Iris pigment epithelial cell (primary cell): ENCODE measurements around the gene ART1.
"Not testable (repeated sequence)": the region's sequence is repeated elsewhere in the genome, so short reads cannot be mapped to it uniquely, and the experiment has no call there.

Experiments used
- DNase-seq: peaks from one replicate; pipeline ENCODE4 v3.0.0-alpha.2; 2011; ENCODE audit warnings: low read depth

Gene ART1, protein sequence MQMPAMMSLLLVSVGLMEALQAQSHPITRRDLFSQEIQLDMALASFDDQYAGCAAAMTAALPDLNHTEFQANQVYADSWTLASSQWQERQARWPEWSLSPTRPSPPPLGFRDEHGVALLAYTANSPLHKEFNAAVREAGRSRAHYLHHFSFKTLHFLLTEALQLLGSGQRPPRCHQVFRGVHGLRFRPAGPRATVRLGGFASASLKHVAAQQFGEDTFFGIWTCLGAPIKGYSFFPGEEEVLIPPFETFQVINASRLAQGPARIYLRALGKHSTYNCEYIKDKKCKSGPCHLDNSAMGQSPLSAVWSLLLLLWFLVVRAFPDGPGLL

DNA sequence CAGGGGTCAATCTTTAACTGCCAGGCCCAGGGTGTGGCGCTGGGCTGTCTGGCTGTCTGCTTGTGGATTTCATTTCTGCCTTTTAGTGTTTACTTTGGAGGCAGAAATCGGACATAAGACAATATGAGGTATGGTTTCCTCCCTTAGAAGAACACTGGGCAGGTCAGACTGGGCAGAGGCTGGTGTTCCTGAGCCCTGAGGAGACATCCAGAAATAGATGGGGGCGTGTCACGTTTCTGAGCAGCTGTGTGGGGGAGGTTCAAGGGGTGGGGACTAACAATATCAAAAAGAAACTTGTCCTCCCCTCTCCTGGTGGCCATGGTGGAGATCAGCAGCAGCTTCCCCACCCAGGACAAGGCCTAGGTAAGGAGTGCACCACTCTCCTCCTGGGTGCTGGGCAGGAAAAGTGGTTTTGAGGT is at the start of gene ART1:
Gene ART1 (plus strand): TSS at position 312 of the 419 bp plus-strand sequence. CDS start 14,086 bp downstream, outside the sequence.
- no peak for DNase-seq

- DNase-seq, result not testable (repeated sequence)
These were observed 47.2 kb upstream of the ART1 start for GRCh38 chr11:3597743-3598142.

DNA sequence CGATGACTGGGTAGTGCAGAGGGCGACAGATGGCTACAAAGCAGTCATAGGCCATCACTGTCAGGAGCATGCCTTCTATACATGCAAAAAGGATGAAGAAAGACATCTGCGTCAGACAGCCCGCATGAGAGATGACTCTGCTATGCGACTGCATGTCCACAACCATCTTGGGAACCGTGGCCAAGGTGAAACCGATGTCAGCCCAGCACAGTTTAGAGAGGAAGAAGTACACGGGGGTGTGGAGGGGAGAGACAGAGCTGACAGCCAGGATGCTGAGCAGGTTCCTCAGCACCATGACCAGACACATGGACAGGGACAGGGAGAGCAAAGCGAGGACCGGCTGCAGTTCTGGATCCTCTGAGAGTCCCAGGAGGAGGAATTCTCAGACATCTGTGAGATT is 44.7 kb upstream of the ART1 start:
- DNase-seq, result not testable (repeated sequence)

GRCh38 chr11:3604167-3604566 is 40.8 kb upstream of the ART1 start:
- DNase-seq, result no peak

DNA sequence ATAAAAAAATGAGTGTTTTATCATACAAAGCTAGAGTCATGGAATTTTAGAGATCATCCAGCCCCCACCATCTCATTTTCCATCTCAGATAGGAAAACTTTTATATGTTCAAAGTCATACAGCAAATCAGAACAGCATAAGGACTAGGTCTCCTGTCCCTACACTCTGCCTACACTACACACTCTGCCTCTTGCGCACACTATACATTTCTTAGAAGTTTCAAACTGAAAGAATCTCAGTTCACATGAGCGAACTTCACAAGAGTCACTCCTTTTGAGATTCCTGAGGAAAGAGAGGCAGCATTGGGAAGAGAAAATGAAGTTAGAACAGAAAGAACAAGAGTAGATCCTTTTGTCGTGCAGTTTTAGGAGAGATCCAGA is 39.7 kb upstream of the ART1 start:
- no peak for DNase-seq

- no peak for DNase-seq
These were observed 39.1 kb upstream of the ART1 start for GRCh38 chr11:3605771-3606203.

DNA sequence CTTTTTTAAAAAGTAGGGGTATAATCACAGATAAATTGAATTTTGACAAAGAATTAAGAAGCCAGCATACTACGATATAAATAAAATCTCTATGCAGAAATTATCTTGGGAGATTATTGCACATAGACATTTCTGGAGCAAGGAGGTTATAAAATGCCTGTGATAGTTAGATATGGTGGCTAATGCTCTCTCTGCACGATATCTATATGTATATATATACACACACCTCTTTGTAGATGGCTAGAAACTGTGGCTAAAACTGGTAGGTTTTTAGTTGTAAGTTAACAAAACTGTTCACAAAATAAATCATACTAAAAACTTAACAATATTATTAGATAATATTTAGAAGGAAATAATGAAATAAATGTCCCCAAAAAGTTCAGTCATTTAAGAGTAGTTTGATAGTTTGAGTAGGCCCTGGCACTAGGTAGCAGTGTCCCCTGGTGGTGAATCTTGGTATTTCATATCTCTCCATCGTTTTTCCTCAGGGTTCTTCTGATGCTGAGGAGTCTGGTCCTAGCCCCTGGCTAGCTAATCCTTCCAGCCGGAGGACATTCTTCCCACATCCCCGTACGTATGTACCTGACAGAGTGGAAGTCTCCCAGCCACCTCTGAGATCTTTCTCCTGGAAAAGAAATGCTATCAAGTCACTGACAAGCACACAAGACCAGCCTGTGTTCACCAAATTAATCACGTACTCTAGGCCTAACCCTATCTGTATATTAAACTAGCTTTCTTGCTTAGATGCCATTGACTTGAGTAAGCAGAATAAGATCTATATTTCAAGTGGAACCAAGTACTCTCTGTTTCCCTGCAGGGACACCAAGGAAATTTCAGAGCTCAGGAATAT is 35.3 kb upstream of the ART1 start:
- DNase-seq, result peak; percentile 45

DNA sequence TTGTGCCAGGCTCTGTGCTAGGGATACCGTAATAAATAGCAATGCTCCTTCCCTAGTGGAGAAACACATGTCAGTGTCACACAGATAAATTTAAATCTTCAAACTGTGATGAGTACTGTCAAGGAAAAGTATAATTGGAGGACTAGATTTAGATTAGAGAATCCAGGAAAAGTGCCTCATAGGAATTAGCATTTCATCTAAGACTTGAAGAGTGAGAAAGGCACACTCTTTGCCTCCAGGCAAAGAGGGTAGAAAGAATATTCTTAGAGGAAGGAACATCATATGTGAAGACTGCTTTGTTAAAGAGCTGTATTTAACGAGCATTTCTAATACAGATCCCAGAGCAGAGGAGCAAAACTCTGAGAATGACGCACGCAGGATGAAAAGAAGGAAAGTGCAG is 34.1 kb upstream of the ART1 start:
- no peak for DNase-seq

DNA sequence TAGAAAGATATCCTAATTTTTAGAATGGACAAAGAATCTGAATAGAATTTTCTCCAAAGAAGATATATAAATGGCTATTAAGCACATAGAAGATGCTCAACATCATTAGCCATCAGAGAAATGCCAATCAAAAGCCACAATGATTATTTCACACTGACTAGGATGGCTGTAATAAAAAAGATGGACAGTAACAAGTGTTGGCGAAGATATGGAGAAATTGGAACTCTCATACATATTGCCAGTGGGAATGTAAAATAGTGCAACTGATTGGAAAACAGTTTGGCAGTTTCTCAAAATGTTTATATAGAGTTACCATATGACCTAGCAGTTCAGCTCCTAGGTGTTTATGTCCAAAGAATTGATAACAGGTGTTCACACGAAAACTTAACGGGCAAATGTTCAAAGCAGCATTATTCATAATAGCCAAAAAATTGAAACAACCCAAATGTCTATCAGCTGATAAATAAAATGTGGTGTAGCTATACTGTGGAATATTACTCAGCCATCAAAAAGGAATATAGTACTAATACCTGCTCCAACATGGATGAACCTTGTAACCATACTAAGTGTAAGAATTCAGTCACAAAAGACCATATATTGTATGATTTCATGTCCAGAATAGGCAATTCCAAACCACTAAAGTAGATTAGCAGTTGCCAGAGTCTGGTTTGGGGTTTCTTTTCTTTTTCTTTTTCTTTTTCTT is 32.8 kb upstream of the ART1 start:
- no peak for DNase-seq

DNA sequence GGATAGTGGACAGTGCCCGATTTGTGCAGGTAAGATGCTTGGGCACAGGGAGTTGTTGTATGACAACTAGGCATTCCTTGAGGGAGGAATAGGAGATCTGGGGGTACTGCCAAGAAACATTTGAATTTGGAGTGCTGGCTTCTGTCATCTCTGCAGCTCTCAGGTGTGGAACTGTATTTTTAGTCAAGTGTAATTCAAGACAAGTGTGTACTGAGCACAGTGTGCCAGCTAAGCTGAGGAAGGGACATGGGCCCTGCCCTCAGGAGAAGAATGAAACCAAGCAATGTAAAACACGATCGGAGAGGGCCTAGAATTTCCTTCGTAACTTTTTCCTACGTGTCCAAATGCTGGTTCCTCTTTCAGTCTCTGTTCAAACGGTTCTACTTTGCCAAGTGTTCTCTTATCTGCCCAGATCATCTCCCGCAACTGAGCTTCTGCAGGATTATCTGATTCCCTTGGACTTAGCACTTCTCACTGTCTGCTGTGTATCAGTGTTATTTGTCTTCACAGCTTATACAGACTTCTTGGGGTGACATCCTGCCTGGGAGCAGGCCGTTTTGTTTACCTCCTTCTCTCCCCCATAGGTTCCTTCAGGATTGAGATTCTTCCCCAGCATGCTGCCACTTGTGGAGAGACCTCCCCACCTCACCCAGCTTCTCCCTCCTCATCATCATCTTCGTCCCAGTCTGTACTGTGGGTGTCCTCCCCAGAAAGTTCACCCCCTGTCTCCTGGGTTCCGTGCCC is 30.8 kb upstream of the ART1 start:
- DNase-seq, result no peak

- DNase-seq, result no peak
These were observed 30.2 kb upstream of the ART1 start for GRCh38 chr11:3614742-3615171.

GRCh38 chr11:3615998-3616397 is 28.9 kb upstream of the ART1 start:
- DNase-seq, result no peak

DNA sequence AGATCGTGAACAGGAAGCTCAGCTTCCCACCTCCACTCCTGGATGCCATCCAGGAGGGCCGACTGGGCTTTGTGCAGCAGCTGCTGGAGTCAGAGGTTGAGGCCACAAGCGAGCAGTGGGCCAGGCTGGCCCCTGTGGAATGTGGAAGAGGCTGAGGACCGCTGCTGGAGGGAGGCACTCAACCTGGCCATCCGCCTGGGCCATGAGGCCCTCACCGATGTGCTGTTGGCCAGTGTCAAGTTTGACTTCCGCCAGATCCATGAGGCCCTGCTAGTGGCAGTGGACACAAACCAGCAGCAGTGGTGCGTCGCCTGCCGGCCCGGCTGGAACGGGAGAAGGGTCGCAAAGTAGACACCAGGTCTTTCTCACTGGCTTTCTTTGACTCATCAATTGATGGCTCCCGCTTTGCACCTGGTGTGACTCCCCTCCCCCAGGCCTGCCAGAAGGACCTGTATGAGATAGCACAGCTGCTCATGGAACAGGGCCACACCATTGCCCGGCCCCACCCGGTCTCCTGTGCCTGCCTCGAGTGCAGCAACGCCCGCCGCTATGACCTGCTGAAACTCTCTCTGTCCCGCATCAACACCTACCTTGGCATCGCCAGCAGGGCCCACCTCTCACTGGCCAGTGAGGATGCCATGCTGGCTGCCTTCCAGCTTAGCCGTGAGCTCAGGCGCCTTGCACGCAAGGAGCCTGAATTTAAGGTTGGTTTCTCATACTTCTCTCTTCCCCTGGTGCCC is 28.0 kb upstream of the ART1 start:
- DNase-seq, result peak; percentile 24

GRCh38 chr11:3617990-3618389 is 26.9 kb upstream of the ART1 start:
- DNase-seq, result no peak

DNA sequence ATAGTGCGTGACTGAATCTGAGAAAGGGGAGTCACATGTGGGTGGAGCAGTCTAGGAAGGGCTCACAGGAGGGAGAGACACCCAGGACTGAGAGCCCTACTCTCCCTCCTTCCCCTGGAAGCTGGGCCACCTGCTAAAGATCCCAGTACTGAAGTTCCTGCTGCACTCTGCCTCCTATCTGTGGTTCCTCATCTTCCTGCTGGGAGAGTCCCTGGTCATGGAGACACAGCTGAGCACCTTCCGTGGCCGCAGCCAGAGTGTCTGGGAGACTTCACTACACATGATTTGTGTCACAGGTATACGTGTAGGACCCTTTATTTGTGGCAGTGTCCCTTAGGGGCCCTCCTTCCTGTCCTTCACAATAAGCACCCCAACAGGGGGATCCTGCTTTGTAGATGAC is 22.4 kb upstream of the ART1 start:
- no peak for DNase-seq

- DNase-seq, result no peak
These were observed 21.8 kb upstream of the ART1 start for GRCh38 chr11:3623121-3623520.

- DNase-seq, result no peak
These were observed 21.0 kb upstream of the ART1 start for GRCh38 chr11:3623767-3624458.

DNA sequence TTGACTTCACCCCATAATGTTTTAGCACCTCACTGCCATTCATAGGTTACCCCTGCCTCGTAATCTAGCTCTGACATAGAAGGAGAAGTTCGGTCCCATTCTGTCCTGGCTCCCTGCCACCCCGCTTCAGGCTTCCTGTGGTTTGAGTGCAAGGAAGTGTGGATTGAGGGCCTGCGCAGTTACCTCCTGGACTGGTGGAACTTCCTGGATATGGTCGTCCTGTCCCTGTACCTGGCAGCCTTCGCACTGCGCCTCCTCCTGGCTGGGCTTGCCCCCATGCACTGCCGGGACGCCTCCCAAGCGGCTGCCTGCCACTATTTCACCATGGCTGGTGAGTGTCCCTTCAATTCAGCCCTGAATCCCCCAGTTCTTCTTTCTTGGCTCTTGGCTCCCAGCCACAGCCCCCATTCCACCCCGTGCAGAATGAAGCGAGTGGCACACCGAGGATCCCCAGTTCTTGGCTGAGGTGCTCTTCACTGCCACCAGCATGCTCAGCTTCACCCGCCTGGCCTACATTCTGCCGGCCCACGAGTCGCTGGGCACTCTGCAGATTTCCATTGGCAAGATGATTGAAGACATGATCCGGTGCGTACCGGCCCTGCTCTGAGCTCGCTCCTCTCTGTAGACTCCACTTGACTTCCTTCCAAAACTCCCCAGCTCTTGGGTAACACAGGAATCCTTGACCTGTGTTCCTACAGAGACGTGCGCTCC is 18.5 kb upstream of the ART1 start:
- no peak for DNase-seq

DNA sequence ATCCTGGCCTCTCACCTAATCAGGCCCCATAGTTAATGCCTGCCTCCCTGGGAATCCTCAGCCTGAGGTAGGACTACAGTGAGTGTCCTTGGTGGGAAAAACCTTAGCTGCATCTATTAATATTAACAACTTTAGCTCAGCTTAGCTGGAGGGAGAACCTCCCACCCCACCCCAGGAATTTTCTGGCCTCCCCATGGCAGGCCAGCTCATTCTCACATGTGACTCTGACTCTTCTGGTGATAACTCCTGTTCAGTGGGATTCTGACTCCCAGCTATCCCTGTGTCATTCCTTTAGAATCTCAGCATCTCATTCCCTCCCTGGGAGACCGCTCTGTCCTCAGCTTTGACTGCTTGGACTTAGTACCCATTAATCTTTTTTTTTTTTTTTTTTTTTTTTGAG is 17.6 kb upstream of the ART1 start:
- peak; percentile 59 for DNase-seq

GRCh38 chr11:3631331-3631730 is 13.6 kb upstream of the ART1 start:
- DNase-seq, result no peak
